Coronary artery (tissue), 2 donors: ENCODE measurements around the gene MAL.

Source experiments
- DNase-seq: peaks from one replicate; pipeline ENCODE4 v3.0.0-alpha.2; 2017; ENCODE audit warnings: low spot score
- H3K27ac ChIP-seq, 2 donors: fragments of 200-600 bp; sonication (generic); one replicate each; pipeline ENCODE4 v1.5.1; 2016 to 2019
- H3K4me3 ChIP-seq: fragments of 200-600 bp; sonication (generic); 2 replicates; pipeline ENCODE4 v1.5.1; 2016; ENCODE audit warnings: mild to moderate bottlenecking, moderate library complexity
- TF ChIP-seq, protein P1 (sequence below): fragments of 200-600 bp; sonication (generic); IDR thresholded peaks from one replicate; pipeline ENCODE4 v1.5.1; 2019; ENCODE audit warnings: antibody characterized with exemption

The MAL gene

DNA sequence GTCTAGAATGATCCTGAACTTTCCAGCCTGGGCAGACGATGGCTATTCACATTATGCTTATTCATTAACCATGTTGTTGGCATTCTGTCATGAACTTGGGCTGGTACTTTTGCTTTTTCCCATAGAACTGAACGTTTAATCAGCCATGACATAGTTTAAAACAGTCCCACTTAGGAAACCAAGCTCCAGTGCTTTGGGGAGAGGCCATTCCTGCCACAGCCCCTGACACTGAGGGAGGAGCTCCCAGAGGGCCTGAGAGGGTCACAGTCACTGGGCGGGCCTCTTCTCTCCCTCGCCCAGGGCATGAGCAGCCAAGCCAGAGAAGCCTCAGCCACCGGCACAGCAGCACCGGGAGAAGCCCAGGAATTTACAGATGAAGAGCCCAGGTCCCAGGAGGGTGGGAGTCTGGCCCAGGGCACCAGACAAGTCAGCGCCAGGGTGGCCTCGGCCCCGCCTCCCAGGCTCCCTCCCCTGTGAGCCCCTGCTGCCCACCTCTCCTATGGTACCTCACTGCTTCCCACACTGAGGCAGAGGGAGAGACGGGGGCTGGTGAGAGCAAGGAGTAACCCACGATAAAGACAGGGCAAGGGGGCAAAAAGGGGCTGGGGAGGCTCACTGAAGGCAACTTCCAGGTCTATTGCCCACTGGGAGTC, 33.6 kb downstream of the MAL start:
- TF ChIP-seq, protein P1, sequence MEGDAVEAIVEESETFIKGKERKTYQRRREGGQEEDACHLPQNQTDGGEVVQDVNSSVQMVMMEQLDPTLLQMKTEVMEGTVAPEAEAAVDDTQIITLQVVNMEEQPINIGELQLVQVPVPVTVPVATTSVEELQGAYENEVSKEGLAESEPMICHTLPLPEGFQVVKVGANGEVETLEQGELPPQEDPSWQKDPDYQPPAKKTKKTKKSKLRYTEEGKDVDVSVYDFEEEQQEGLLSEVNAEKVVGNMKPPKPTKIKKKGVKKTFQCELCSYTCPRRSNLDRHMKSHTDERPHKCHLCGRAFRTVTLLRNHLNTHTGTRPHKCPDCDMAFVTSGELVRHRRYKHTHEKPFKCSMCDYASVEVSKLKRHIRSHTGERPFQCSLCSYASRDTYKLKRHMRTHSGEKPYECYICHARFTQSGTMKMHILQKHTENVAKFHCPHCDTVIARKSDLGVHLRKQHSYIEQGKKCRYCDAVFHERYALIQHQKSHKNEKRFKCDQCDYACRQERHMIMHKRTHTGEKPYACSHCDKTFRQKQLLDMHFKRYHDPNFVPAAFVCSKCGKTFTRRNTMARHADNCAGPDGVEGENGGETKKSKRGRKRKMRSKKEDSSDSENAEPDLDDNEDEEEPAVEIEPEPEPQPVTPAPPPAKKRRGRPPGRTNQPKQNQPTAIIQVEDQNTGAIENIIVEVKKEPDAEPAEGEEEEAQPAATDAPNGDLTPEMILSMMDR, result no peak
- H3K27ac ChIP-seq, result peak overlapping the region in 1 of 2 donors; percentile 7
- no peak overlapping the region for H3K4me3 ChIP-seq
- DNase-seq, result peak; percentile 63

DNA sequence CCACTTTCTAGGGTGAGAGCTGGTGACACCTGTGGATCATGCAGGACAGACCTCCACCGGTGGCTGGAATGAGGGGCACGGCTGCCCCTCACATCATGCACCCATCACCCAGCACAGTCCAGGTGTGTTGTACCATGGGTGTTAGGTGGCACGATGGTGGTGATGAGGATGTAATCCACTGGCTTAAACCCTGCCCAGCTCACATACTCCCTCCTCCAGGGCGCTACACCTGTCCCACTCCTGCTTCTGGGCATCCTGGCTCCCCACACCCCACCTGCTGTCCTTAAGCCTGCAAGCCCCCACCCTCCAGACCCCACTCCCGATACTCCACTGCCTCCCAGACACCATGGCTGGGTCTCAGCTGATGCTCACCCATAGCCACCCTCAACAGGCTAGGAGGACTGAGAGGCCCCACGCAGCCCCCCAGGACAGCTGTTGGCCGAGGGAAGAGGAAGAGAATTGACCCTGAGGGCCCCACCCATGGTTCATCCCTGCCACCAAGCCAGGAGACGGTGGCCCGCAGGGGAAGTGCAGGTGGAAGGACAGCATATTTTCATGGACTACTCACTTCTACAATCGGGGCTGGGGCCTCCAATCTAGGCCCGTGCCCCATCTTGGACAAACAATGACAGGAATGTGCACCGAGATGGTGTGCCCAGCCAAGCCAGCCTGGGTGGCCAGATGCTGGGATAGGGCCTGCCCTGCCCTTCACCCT, 34.3 kb downstream of the MAL start:
- TF ChIP-seq, protein P1, result no peak
- Histone ChIP-seq H3K4me3 (no peak overlapping the region), H3K27ac (peak overlapping the region in 1 of 2 donors; percentile 7)
- peak; percentile 38 for DNase-seq

DNA sequence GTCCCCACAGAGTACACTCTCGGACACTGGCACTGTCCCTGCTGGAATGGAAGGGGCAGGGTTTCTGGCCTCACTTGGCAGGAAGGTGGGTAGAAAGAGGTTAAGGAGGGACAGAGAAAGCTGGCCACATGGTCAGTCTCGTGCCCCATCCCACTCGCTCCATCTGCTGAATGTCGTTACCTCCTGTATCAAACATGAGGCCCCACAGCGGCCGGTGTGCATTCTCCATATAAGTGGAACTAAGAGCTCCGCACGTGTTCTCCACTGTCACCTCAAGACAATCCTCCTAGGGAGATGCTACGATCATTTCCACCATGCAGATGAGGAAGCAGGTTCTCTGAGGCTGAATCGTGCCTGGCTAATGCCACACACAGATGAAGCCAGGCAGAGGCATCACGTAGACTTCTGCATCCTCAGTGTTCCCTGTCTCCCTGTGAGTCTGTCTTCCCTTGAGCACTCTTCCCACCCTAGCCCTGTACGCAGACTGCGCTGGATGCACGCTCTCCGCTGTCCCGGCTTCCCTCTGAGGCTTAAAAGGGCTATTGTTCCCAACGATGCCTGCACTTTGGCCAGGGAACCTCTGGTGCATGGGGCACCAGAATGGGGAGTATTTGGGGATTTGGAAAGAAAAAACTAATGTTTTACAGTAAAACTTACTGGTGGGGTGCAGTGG, 35.1 kb downstream of the MAL start:
- Histone ChIP-seq H3K4me3 (no peak overlapping the region), H3K27ac (no peak overlapping the region)
- peak; percentile 53 for DNase-seq
- TF ChIP-seq, protein P1, result no peak

DNA sequence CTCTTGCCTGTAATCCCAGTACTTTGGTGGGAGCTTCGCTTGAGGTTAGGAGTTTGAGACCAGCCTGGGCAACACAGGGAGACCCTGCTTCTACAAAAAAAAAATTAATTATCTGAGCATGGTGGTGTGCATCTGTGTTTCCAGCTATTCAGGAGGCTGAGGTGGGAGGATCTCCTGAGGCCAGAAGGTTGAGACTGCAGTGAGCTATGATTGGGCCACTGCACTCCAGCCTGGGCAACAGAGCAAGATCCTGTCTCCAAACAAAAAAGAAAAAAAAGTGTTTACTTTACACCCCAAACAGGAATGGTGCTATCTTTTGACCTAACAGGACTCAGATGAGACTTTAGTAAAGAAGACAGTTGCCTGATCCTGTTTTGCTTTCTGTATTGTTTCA, 35.6 kb downstream of the MAL start:
- TF ChIP-seq, protein P1, result no peak
- Histone ChIP-seq H3K27ac (no peak overlapping the region), H3K4me3 (no peak overlapping the region)
- DNase-seq, result no peak

DNA sequence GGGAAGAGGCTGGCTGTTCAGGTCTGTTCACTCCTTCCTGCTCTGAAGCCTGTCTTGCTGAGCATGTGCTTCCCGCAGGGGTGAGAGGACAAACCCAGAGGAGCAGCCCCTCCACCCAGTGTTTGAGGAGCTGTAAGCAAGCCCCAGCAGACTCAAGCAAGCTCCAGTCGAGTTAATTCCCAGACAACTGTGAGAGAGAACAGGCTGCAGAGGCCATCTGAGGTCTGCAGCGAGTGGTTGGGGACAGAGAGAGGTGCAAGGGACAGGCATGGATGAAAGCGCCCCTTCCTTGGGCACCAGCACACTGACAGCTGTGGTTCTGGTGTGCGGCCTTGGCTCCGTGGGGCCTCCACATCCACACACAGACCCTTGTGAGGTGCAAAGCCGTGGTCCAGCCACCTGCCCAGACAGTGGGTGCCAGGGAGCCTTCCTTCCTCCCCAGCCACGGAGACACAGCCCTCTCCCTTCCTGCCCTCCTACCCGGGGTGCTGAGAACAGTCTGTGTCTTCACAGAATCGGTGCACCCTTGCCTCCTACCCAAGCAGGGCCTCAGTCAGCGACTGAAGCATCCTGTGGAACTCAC, 36.2 kb downstream of the MAL start:
- peak; percentile 64 for DNase-seq
- TF ChIP-seq, protein P1, result no peak
- no peak overlapping the region for H3K4me3 ChIP-seq
- H3K27ac ChIP-seq, result no peak overlapping the region

DNA sequence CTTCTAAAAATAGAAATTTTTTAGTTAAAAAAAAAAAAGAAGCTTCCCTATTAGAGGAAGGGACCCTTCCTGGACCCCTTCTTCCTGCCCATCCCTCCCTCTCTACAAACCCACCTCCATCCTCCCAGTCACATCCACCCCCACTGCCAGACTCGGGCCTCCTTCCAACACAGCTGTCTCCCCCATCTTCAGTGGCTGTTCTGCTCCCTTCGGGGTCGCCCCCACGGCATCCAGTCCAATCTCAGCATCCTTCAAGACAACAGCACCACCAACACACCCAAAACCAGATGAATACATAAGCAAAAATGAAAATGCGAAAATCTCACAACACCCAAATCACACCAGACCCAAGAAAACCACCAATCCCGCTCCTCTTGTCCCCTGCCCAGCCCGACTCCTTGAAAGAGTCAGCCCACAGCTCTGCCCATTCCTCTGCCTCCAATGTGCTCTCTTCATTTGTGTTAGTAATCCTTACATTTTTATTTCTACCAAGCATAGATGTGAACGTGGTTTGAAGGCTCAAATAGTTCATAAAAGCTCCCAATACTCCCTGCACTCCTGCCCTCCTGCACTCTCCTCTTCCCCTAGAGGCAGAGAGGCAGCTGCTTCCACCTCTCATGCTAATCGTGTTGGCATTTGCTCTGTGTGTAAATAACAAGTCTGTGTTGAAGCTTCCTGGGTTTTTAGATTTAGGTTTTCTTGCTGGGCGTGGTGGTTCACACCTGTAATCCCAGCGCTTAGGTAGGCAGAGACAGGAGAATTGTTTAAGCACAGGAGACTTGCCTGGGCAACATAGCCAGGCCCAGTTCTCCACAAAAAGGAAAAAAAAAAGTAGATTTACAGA, 37.0 kb downstream of the MAL start:
- DNase-seq, result peak; percentile 33
- Histone ChIP-seq H3K27ac (no peak overlapping the region), H3K4me3 (no peak overlapping the region)

More for the DNA sequence above, 37.0 kb downstream of the MAL start:
- TF ChIP-seq, protein P1, result no peak
